ENCODE data around the gene CD58.
"Not testable (repeated sequence)": the region's sequence is repeated elsewhere in the genome, so short reads cannot be mapped to it uniquely, and the experiment has no call there.

The CD58 gene

DNA sequence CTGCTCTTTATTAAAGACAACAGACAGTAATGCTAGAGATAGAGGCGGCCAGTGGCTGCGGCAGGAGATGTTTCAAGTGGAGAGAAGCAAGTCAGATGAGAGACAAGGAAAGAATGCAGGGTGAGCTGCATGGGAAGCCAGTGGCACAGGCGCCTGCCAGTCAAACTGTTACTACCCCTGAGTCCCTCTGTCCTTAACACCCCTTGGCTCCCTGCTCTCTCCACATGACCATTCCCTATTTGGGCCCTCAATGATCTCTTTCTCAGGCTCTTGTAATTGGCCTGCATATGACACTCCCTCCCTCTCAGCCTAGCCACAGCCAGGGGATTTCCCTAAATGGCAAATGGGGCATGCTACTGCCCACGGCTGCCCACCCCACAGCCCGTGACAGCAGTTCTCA, 22.6 kb upstream of the CD58 start:
- not testable (repeated sequence) for H4K20me1 ChIP-seq; H3K9me3 ChIP-seq (replicated peaks in 1 of 11); H3K27me3 ChIP-seq; H3K27ac ChIP-seq; H3K4me3 ChIP-seq; H3K4me2 ChIP-seq; H3K9ac ChIP-seq
- Histone ChIP-seq H3K4me1 (peaks cover 0 to 52% (median 26%) of the 10 kb centered on the region in 10 experiments; a peak in 14 of 20 replicates), H3K36me3 (peaks cover 0 to 37% (median 0%) of the 10 kb centered on the region in 11 experiments; a peak in 5 of 22 replicates)

DNA sequence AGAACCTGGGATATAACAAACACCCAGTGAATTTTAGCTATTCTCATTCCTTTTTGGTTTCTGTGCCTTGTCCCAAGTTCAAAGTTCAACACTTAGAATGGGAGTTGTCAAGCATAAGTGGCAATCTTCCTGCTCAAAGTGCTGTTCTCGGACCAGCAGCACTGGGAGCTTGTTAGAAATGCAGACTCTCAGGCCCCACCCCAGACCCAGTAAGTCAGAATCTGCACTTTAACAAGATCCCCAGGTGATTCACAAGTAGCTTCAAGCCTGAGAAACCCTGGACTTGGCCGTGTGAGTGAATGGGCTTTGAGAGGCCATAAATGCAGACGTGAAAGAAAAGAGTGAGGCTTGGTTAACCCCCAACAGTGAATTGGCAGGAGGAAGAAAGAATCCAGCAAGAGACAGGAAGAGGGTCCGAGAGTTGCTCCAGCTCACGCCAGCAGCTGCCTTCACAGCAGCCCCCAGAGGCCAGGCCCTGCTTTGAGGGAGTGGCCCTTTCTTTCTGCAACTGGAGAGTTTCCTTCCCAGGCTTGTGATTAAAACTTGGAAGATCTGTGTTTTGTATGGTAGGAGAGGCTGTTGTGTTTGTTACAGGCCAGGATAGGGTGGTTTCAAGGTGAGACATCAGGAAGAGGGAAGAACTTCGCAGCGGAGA, 21.3 kb upstream of the CD58 start:
- not testable (repeated sequence) for H4K20me1 ChIP-seq; H3K27me3 ChIP-seq; H3K9ac ChIP-seq; H3K4me3 ChIP-seq; H3K9me3 ChIP-seq (replicated peaks in 1 of 11); H3K4me2 ChIP-seq
- peaks cover 0 to 44% (median 4%) of the 10 kb centered on the region in 11 experiments; a peak in 8 of 22 replicates for H3K36me3 ChIP-seq
- peak overlapping the region in 2 of 11 experiments; percentile 22 to 23; a peak in 1 of 22 replicates for H3K27ac ChIP-seq
- peaks cover 0 to 51% (median 30%) of the 10 kb centered on the region in 10 experiments; a peak in 14 of 20 replicates for H3K4me1 ChIP-seq

GRCh38 chr1:116591006-116591950, 20.5 kb upstream of the CD58 start:
- not testable (repeated sequence) for H3K4me3 ChIP-seq; H3K27ac ChIP-seq; H3K9ac ChIP-seq; H3K27me3 ChIP-seq; H3K4me2 ChIP-seq; H3K9me3 ChIP-seq (replicated peaks in 1 of 11); H4K20me1 ChIP-seq
- Histone ChIP-seq H3K4me1 (peaks cover 0 to 51% (median 31%) of the 10 kb centered on the region in 10 experiments; a peak in 13 of 20 replicates), H3K36me3 (peaks cover 0 to 51% (median 8%) of the 10 kb centered on the region in 11 experiments; a peak in 10 of 22 replicates)

- H3K27ac ChIP-seq; H3K9me3 ChIP-seq (replicated peaks in 1 of 11): not testable (repeated sequence)
Measured at GRCh38 chr1:116590359-116591005, 19.7 kb upstream of the CD58 start.

DNA sequence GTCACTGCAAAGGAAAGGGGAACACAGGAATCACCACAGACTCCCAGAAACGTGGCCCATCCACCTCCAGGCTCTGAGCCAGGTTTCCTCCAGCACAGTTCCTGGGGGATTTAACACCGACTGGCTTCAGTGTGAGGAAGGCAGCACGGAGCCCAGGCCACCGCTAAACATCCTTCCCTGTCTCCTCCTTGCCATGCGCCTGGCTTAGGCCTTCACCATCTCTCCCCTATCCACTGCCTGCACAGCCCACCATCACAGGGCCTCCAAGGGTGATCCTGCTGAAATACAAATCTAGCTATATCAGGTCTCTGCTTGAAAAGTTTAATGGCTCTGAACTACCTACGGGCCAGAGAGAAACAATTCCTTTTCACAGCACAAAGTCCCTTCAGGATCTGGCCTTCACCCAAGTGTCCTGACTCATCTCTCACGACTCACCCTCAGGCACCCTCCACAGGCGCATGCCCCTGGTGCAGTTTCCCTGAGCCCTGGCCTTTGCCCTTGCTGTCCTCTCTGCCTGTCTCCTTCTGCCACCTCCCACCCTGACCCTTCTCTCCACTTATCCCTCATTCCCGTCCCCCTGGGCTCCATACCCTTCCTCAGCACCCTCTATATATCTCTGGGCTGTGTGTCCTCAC, 18.4 kb upstream of the CD58 start:
- not testable (repeated sequence) for H3K9ac ChIP-seq; H3K9me3 ChIP-seq (replicated peaks in 1 of 11); H4K20me1 ChIP-seq; H3K4me3 ChIP-seq; H3K27me3 ChIP-seq; H3K27ac ChIP-seq
- H3K36me3 ChIP-seq = peaks cover 9 to 67% (median 27%) of the 10 kb centered on the region in 11 experiments; a peak in 21 of 22 replicates
- H3K4me1 ChIP-seq = peaks cover 0 to 46% (median 29%) of the 10 kb centered on the region in 10 experiments; a peak in 13 of 20 replicates
- H3K4me2 ChIP-seq = peak overlapping the region in 5 of 11 experiments; percentile 14 to 50 (median 33); a peak in 6 of 22 replicates

More at GRCh38 chr1:116590359-116591005, 19.7 kb upstream of the CD58 start:
- not testable (repeated sequence) for H4K20me1 ChIP-seq, H3K9ac ChIP-seq, H3K27me3 ChIP-seq, H3K4me3 ChIP-seq
- peaks cover 0 to 46% (median 29%) of the 10 kb centered on the region in 10 experiments; a peak in 13 of 20 replicates for H3K4me1 ChIP-seq
- H3K36me3 ChIP-seq = peaks cover 0 to 55% (median 15%) of the 10 kb centered on the region in 11 experiments; a peak in 13 of 22 replicates
- peak overlapping the region in 3 of 11 experiments; percentile 33 to 50 (median 42); a peak in 1 of 22 replicates for H3K4me2 ChIP-seq

DNA sequence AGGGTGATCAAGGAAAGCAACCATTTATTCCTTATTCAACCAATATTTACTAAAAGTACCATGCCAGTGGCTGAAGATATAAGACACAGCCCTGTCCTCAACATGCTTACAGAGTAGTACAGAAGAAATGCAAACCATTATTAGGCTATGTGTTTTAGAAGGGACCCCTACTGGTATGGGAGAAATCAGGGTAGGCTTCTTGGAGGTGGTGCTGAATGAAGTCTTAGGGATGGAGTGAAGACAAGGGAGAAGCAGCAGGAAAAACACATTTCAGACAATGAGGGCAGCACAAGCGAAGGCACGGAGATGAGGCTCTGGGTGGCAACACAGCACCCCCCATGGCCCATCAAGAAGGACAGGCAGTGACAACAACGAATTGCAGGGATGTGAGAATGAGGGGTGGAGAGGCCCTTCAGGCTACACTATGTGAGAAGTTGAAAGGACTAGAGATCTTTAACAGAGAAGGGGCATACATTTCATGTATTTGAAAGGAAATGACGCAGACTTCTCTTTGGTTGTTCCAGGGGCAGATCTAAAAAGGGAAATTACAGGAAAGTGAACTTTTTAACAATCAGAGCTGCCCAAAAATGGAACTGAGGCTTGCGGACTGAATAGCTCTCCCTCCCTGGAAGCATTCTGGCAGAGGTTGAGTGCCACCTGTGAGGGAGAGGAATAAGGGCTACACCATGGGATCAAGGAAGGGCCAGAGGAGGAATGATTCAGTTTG, 16.8 kb upstream of the CD58 start:
- 0 out of 22 replicates have a peak overlapping the region, but pooled peaks of 1 of the 11 experiments have one; percentile 19 for H3K9ac ChIP-seq
- H3K27ac ChIP-seq = peak overlapping the region in 3 of 11 experiments; percentile 5 to 46 (median 43); a peak in 2 of 22 replicates
- no peak overlapping the region for H3K4me3 ChIP-seq
- H3K27me3 ChIP-seq = no peaks in the 10 kb centered on the region
- peaks cover 0 to 46% (median 29%) of the 10 kb centered on the region in 10 experiments; a peak in 13 of 20 replicates for H3K4me1 ChIP-seq
- H4K20me1 ChIP-seq = no peaks in the 10 kb centered on the region
- peak overlapping the region in 6 of 11 experiments; percentile 3 to 76 (median 73); a peak in 10 of 22 replicates for H3K4me2 ChIP-seq
- TF ChIP-seq Cebpa-rat (IDR thresholded peaks at IDR 0.05) = no peak
- no peaks in the 10 kb centered on the region for H3K9me3 ChIP-seq (replicated peaks in 1 of 11)
- H3K36me3 ChIP-seq = peaks cover 9 to 76% (median 42%) of the 10 kb centered on the region in 11 experiments

GRCh38 chr1:116586741-116587143, 15.9 kb upstream of the CD58 start:
- H3K4me3 ChIP-seq = no peak overlapping the region
- peaks cover 0 to 46% (median 24%) of the 10 kb centered on the region in 10 experiments; a peak in 13 of 20 replicates for H3K4me1 ChIP-seq
- H3K27ac ChIP-seq = peak overlapping the region in 1 of 11 experiments; percentile 6; a peak in 2 of 22 replicates
- peak overlapping the region in 8 of 11 experiments; percentile 10 to 76 (median 46); a peak in 13 of 22 replicates for H3K4me2 ChIP-seq
- peaks cover 9 to 78% (median 43%) of the 10 kb centered on the region in 11 experiments for H3K36me3 ChIP-seq
- no peaks in the 10 kb centered on the region for H3K27me3 ChIP-seq
- 0 out of 22 replicates have a peak overlapping the region, but pooled peaks of 1 of the 11 experiments have one; percentile 1 for H3K9ac ChIP-seq
- no peaks in the 10 kb centered on the region for H3K9me3 ChIP-seq (replicated peaks in 1 of 11)
- TF ChIP-seq Cebpa-rat (IDR thresholded peaks at IDR 0.05) = no peak
- H4K20me1 ChIP-seq = no peaks in the 10 kb centered on the region

DNA sequence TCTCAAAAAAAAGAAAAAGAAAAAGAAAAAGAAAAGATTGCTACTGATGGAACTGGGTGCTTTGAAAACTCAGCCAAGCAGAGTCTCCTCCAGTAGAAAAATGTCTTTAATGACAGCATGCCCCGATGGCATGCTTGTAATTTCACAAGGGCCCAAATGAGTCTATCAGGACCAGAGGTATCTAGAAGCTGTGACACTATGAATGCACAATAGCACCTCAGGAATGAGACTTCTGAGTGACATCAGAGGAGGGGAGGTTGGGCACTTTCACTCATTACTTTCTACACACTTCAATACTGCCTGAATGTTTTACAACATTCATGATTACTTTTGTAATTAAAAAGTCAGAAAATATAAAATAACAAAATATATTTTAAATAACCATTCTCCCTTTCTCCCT, 15.1 kb upstream of the CD58 start:
- Histone ChIP-seq H3K4me3 (no peak overlapping the region), H3K9me3 (replicated peaks in 1 of 11) (no peaks in the 10 kb centered on the region), H3K4me1 (peaks cover 0 to 46% (median 24%) of the 10 kb centered on the region in 10 experiments; a peak in 13 of 20 replicates), H3K27me3 (no peaks in the 10 kb centered on the region), H3K36me3 (peaks cover 13 to 86% (median 45%) of the 10 kb centered on the region in 11 experiments), H3K4me2 (no peak overlapping the region), H4K20me1 (no peaks in the 10 kb centered on the region), H3K9ac (no peak overlapping the region), H3K27ac (no peak overlapping the region)
- TF ChIP-seq Cebpa-rat (IDR thresholded peaks at IDR 0.05) = no peak

Data from BLaER1 treated with 17β-estradiol and CSF1 and Interleukin-3, amounts not matched to agents 10 nM and 100 nM (cell line).